ENCODE data around the gene MLYCD.

MLYCD gene

GRCh38 chr16:83930730-83931500, 32.0 kb downstream of the MLYCD start:
- Histone ChIP-seq H3K9me3 (replicated peaks; ENCODE audit: insufficient read depth, low read length) (no peaks in the 10 kb centered on the region), H3K4me3 (ENCODE audit: low read length) (no peak overlapping the region), H3K79me2 (ENCODE audit: low read length) (no peaks in the 10 kb centered on the region), H3K4me1 (ENCODE audit: low read length) (no peaks in the 10 kb centered on the region), H3F3A (ENCODE audit: insufficient read depth, low read length) (no peaks in the 10 kb centered on the region), H3K4me2 (ENCODE audit: low read depth, low read length) (no peak overlapping the region), H3K36me3 (replicated peaks; ENCODE audit: insufficient read depth, low read length) (no peaks in the 10 kb centered on the region), H3K27me3 (replicated peaks; ENCODE audit: insufficient read depth, low read length) (no peaks in the 10 kb centered on the region; the same call in 1 of the 2 replicates), H3K9me2 (replicated peaks; ENCODE audit: insufficient read depth, low read length) (no peaks in the 10 kb centered on the region), H4K20me1 (ENCODE audit: insufficient read depth, low read length) (no peaks in the 10 kb centered on the region), H3K27ac (ENCODE audit: low read length) (no peak overlapping the region), H3K9ac (ENCODE audit: low read length) (no peak overlapping the region), H2AFZ (ENCODE audit: low read length) (no peak overlapping the region)
- no peak for DNase-seq
- TF ChIP-seq EZH2phosphoT487 (IDR thresholded peaks at IDR 0.05; ENCODE audit: low read length) (no peak), EZH2 (optimal IDR thresholded peaks at IDR 0.05; ENCODE audit: low read depth, low read length) (no peak), CTCF (IDR thresholded peaks at IDR 0.05; ENCODE audit: low read length) (no peak)

GRCh38 chr16:83931556-83931955, 32.6 kb downstream of the MLYCD start:
- Histone ChIP-seq H3K36me3 (replicated peaks; ENCODE audit: insufficient read depth, low read length) (no peaks in the 10 kb centered on the region), H2AFZ (ENCODE audit: low read length) (no peak overlapping the region), H3K9ac (ENCODE audit: low read length) (no peak overlapping the region), H3K79me2 (ENCODE audit: low read length) (no peaks in the 10 kb centered on the region), H4K20me1 (ENCODE audit: insufficient read depth, low read length) (no peaks in the 10 kb centered on the region), H3F3A (ENCODE audit: insufficient read depth, low read length) (no peaks in the 10 kb centered on the region), H3K4me1 (ENCODE audit: low read length) (no peaks in the 10 kb centered on the region), H3K27me3 (replicated peaks; ENCODE audit: insufficient read depth, low read length) (no peaks in the 10 kb centered on the region; the same call in 1 of the 2 replicates), H3K27ac (ENCODE audit: low read length) (no peak overlapping the region), H3K9me3 (replicated peaks; ENCODE audit: insufficient read depth, low read length) (no peaks in the 10 kb centered on the region), H3K4me3 (ENCODE audit: low read length) (no peak overlapping the region), H3K4me2 (ENCODE audit: low read depth, low read length) (no peak overlapping the region), H3K9me2 (replicated peaks; ENCODE audit: insufficient read depth, low read length) (no peaks in the 10 kb centered on the region)
- no peak for DNase-seq
- no peak for TF ChIP-seq CTCF (IDR thresholded peaks at IDR 0.05; ENCODE audit: low read length)
- no peak for TF ChIP-seq EZH2 (optimal IDR thresholded peaks at IDR 0.05; ENCODE audit: low read depth, low read length)

GRCh38 chr16:83932304-83932703, 33.4 kb downstream of the MLYCD start:
- H3F3A ChIP-seq (ENCODE audit: insufficient read depth, low read length) = no peaks in the 10 kb centered on the region
- no peaks in the 10 kb centered on the region for H3K4me1 ChIP-seq (ENCODE audit: low read length)
- H3K9me2 ChIP-seq (replicated peaks; ENCODE audit: insufficient read depth, low read length) = no peaks in the 10 kb centered on the region
- no peak overlapping the region for H3K9ac ChIP-seq (ENCODE audit: low read length)
- DNase-seq = no peak
- no peak overlapping the region for H3K4me3 ChIP-seq (ENCODE audit: low read length)
- H4K20me1 ChIP-seq (ENCODE audit: insufficient read depth, low read length) = no peaks in the 10 kb centered on the region
- no peak overlapping the region for H2AFZ ChIP-seq (ENCODE audit: low read length)
- H3K27ac ChIP-seq (ENCODE audit: low read length) = no peak overlapping the region
- H3K9me3 ChIP-seq (replicated peaks; ENCODE audit: insufficient read depth, low read length) = no peaks in the 10 kb centered on the region
- H3K36me3 ChIP-seq (replicated peaks; ENCODE audit: insufficient read depth, low read length) = no peaks in the 10 kb centered on the region
- TF ChIP-seq EZH2phosphoT487 (IDR thresholded peaks at IDR 0.05; ENCODE audit: low read length) = no peak
- TF ChIP-seq CTCF (IDR thresholded peaks at IDR 0.05; ENCODE audit: low read length) = no peak
- TF ChIP-seq EZH2 (optimal IDR thresholded peaks at IDR 0.05; ENCODE audit: low read depth, low read length) = no peak
- no peaks in the 10 kb centered on the region; the same call in 1 of the 2 replicates for H3K27me3 ChIP-seq (replicated peaks; ENCODE audit: insufficient read depth, low read length)
- H3K4me2 ChIP-seq (ENCODE audit: low read depth, low read length) = no peak overlapping the region
- H3K79me2 ChIP-seq (ENCODE audit: low read length) = no peaks in the 10 kb centered on the region

Data from MM.1S (cell line).